ENCODE results near the gene INPP5J.
"Not testable (repeated sequence)": the region's sequence is repeated elsewhere in the genome, so short reads cannot be mapped to it uniquely, and the experiment has no call there.

The INPP5J gene

GRCh38 chr22:31122532-31123291 is at the start of gene INPP5J:
Gene INPP5J, plus strand, starts transcription at chr22:31122966. Its CDS starts 49 bp downstream, at chr22:31123015.
- DNase-seq = no peak

GRCh38 chr22:31073125-31073524 is 49.6 kb upstream of the INPP5J start:
- not testable (repeated sequence) for DNase-seq

- DNase-seq = not testable (repeated sequence)
These were observed 49.1 kb upstream of the INPP5J start for GRCh38 chr22:31073545-31074145.

- DNase-seq = no peak
These were observed 46.8 kb upstream of the INPP5J start for GRCh38 chr22:31075961-31076360.

- DNase-seq = no peak
These were observed 45.1 kb upstream of the INPP5J start for GRCh38 chr22:31077681-31078080.

- not testable (repeated sequence) for DNase-seq
These were observed 44.4 kb upstream of the INPP5J start for GRCh38 chr22:31078389-31078788.

GRCh38 chr22:31079095-31079642 is 43.6 kb upstream of the INPP5J start:
- DNase-seq = no peak

- DNase-seq = no peak
These were observed 42.5 kb upstream of the INPP5J start for GRCh38 chr22:31080164-31080847.

- peak; percentile 93 for DNase-seq
These were observed 41.7 kb upstream of the INPP5J start, which contains the start of gene SMTN for GRCh38 chr22:31080848-31081649. Gene SMTN, plus strand, starts transcription at chr22:31081318. Its CDS starts 1,941 bp downstream, at chr22:31083259.

- no peak for DNase-seq
These were observed 40.7 kb upstream of the INPP5J start for GRCh38 chr22:31081963-31082605.

- peak; percentile 38 for DNase-seq
These were observed 40.0 kb upstream of the INPP5J start for GRCh38 chr22:31082606-31083376.

- no peak for DNase-seq
These were observed 39.4 kb upstream of the INPP5J start for GRCh38 chr22:31083377-31083768.

- no peak for DNase-seq
These were observed 38.6 kb upstream of the INPP5J start for GRCh38 chr22:31083923-31084810.

- peak; percentile 92 for DNase-seq
These were observed 37.8 kb upstream of the INPP5J start for GRCh38 chr22:31084811-31085492.

GRCh38 chr22:31085493-31085824 is 37.3 kb upstream of the INPP5J start:
- peak; percentile 33 for DNase-seq

- DNase-seq = no peak
These were observed 36.8 kb upstream of the INPP5J start for GRCh38 chr22:31085928-31086327.

- DNase-seq = no peak
These were observed 35.9 kb upstream of the INPP5J start for GRCh38 chr22:31086703-31087330.

GRCh38 chr22:31087744-31088215 is 35.0 kb upstream of the INPP5J start:
- no peak for DNase-seq
